Activated CD8-positive, alpha-beta memory T cell treated with anti-CD3 and anti-CD28 coated beads, Interleukin-2, amount 50 U/mL, for 1 hour (primary cell): ENCODE results near the gene ARF5.
"Not testable (repeated sequence)": the region's sequence is repeated elsewhere in the genome, so short reads cannot be mapped to it uniquely, and the experiment has no call there.

Experiments used
- DNase-seq: peaks from one replicate; pipeline ENCODE4 v3.0.0-alpha.2; 2020; ENCODE audit errors: extremely low read depth

The ARF5 gene

DNA sequence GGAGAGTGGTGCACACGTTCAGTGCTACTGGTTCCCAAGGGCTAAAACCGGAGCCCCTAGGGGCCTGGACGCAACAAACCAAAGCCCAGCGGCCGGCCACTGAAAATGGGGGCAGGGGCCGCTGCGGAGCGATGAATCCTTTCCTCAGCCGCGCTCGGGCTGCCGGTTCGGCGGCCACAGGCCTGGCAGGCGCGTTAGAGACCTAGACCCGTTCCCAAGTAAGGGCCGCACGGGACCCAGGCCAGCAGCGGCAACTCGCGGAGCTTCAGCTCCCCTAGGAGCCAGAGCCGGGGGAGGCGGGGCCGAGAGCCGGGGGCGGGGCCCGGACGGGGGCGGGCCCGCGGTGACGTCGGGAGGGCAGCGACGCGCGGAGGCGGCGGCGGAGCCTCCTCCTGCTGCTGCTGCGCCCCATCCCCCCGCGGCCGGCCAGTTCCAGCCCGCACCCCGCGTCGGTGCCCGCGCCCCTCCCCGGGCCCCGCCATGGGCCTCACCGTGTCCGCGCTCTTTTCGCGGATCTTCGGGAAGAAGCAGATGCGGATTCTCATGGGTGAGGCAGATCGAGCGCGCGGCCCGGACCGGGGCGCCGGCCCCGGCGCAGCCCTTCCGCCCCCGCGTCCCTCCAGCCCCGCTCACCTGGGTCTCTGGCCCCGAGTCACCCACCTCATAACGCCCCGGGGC, at the start of gene ARF5:
Gene ARF5 (plus strand): TSS at position 393 of the 678 bp plus-strand sequence. CDS start 88 bp downstream, at position 481.
- DNase-seq = peak; percentile 41

- DNase-seq = no peak
These were observed 49.1 kb upstream of the ARF5 start for GRCh38 chr7:127539116-127539515.

DNA sequence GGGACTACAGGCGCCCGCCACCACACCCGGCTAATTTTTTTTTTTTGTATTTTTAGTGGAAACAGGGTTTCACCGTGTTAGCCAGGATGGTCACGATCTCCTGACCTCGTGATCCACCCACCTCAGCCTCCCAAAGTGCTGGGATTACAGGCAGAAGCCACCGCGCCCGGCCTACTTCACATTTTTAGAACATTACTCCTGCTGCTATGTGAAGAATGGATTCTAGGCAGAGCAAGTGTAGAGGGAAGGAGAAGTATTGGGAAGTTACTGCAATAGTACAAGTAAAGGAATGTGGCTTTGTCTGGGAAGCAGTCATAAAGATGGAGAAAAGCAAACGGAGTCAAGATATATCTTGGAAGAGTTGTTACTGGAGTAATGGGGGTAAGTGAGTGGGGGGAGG, 47.8 kb upstream of the ARF5 start:
- DNase-seq = not testable (repeated sequence)

- no peak for DNase-seq
These were observed 46.7 kb upstream of the ARF5 start for GRCh38 chr7:127541548-127541947.

GRCh38 chr7:127546313-127546712, 41.9 kb upstream of the ARF5 start:
- no peak for DNase-seq

GRCh38 chr7:127550247-127550646, 38.0 kb upstream of the ARF5 start:
- DNase-seq = no peak

DNA sequence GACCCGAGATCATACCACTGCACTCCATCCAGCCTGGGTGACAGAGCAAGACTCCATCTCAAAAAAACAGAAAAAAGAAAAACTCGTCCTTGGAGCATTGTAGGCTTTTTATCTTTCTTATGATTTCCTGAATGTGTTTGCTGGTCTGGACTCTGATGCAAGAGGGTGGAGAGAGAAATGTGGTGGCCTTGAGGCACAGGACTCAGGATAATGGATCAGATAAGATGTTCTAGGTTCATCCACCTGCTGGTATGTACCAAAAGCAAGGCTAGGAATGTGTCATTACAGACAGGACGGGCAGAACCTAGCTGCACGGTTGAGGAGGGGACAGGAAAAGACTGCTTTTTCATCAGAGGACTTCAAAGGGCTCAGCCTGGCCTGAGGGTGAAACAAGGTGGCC, 36.3 kb upstream of the ARF5 start:
- DNase-seq = no peak

GRCh38 chr7:127556404-127556803, 31.8 kb upstream of the ARF5 start:
- DNase-seq = no peak

DNA sequence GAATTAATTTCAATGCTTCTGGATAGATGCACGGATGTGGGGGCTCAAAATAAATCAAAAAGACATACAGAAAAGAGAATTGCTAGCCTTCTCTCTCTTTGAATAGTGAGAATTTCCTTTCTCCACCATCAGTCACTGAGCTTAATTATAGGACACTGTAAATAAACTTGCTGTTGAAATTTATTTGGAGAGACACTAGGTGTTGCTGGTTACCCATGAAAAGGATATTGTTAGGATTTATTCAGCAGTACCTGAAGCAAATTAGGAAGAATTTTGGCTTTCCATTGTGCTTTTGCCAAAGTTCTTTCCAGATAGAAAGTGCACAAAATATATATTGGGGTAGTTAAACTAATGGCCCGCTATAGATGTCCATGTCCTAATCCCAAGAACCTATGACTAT, 30.4 kb upstream of the ARF5 start:
- no peak for DNase-seq

GRCh38 chr7:127566242-127566641, 22.0 kb upstream of the ARF5 start:
- DNase-seq = no peak

- not testable (repeated sequence) for DNase-seq
These were observed 20.2 kb upstream of the ARF5 start for GRCh38 chr7:127568034-127568433.

- no peak for DNase-seq
These were observed 16.3 kb upstream of the ARF5 start for GRCh38 chr7:127571741-127572505.

DNA sequence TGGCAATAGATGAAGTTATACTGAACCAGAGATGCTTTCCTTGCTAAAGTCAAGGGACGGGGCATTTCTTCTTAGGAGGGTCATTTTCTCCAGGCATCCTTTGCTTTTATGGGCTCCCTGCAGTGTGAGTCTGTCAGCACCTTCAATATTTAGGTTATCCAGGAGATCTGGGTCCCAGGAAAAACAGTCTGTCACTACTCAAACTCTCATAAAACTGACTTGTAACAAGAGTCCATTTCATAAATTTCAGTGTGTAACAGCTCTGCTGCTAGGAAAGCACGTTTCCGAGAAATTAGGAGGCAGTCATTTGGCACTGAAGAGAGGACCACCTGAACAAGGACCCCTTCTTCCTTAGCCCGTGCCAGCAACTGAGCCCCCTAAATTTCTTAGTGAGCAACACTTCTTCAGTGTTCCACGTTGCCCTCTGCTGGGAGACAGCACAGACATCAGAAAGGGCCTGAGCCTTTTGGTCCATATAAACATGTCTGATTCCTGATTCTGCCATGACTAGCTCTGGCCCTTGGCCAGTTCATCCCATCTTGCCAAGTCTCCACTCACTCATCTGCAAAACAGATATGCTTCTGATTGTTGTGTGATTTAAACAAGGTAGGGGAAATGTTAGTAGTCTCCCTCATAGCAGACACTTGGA, 10.1 kb upstream of the ARF5 start:
- no peak for DNase-seq

GRCh38 chr7:127578711-127579275, 9.4 kb upstream of the ARF5 start:
- DNase-seq = no peak

DNA sequence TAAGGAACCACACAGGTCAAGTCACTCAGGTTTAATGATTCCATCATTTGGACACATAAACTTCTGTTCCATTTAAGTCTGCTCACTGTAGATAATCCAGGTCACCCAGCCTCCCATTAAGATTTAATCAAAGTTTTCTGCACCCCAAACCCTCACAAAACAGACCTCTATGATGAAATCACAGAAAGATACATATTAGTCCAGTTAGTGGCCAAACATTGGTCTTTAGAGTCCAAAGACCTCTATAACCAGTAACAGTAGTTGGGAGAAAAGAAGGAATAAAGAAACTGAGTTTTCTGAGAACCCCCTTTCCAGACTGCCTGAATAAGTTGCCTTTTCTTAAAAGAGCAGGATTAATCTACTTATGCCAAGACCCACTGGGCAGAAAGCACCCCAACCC, 7.6 kb upstream of the ARF5 start:
- DNase-seq = no peak

DNA sequence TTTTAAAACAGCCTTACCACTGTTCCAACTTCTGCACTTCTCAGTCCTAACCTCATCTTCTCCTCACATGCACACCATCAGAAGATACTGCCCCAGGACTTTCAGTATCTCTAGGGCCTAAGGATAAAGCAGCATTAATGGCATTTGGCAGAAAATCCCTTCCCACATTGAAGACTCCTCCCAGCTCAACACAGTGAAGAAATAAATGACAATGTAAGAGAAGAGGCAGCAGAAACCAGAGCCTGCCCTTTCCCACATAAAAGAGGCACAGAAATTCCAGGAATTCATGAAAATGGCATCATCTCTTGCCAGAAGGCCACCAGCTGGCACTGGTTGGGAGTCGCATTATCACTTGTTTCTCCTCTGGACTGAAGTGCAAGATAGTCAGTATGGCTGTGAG, 6.5 kb upstream of the ARF5 start:
- no peak for DNase-seq

DNA sequence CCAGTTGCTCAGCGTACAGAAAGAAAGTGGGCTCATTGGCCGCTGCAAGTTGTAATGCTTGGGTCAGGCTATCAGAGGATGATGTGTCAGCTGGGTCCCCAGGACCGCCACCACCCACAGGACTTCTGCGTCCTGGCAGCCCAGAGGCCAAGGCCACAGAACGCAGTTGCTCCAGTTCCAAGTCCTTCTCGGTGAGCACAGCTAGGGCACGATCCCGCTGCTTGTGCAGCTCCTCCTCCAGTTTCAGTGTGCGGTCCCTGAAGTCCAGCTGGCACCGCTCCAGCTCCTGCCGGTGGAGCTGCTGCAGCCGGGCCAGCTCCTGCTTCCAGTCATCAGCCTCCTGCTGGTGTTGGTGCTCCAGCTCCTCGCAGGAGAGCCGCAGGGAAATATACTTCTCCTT, 5.8 kb upstream of the ARF5 start:
- no peak for DNase-seq

DNA sequence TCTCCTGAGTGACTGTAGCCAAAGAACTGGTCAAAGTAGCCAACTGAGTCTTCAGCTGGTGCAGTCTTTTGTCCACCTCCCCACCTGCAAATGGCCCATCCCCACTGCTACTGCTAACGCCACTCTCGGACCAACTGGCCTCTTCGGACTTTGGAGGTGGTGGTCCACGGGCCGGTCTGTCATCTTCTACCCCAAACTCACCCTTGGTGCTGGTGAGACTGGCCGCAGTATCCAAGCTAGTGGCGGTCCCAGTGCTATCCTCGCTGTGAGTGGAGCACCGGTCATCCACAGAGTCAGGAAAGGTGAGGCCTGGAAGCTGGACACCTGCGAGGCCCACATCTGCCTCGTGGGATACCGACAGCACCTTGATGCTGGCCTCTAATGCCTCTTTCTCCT, 3.6 kb upstream of the ARF5 start:
- no peak for DNase-seq

- DNase-seq = peak; percentile 74
These were observed 2.9 kb upstream of the ARF5 start, which contains the start of gene GCC1 for GRCh38 chr7:127585044-127585953. GCC1 (minus strand) TSS chr7:127585596; CDS start chr7:127585182, 414 bp downstream.

DNA sequence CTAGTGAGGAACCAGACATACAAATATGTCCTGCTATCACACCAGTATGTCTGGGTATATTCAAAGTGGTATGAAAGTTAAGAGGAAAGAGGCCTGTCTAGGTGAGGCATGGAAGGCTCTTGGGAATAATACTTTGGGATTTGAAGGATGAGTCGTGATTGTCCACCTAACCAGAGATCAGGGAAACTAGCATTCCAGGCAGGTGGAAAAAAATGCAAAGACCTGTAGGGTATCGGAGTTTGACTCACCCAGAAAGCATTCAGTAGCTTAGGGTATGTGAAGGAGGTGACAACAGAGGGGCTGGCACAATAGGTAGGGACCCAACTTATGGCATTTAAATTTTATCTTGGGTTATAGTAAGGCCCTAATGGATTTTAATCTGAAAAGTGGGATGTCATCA, 1.9 kb upstream of the ARF5 start:
- no peak for DNase-seq

GRCh38 chr7:127587663-127588018, 570 bp upstream of the ARF5 start:
- DNase-seq = no peak
